GM19438 (cell line): ENCODE measurements around the gene CD209.
"Not testable (repeated sequence)": the region's sequence is repeated elsewhere in the genome, so short reads cannot be mapped to it uniquely, and the experiment has no call there.

ENCODE experiments used
- ATAC-seq: cut with Tn5 transposase; IDR thresholded peaks from one replicate; pipeline ENCODE4 v1.9.1; 2021; ENCODE audit warnings: low read depth; ENCODE audit not compliant: unreplicated experiment

CD209 gene, protein sequence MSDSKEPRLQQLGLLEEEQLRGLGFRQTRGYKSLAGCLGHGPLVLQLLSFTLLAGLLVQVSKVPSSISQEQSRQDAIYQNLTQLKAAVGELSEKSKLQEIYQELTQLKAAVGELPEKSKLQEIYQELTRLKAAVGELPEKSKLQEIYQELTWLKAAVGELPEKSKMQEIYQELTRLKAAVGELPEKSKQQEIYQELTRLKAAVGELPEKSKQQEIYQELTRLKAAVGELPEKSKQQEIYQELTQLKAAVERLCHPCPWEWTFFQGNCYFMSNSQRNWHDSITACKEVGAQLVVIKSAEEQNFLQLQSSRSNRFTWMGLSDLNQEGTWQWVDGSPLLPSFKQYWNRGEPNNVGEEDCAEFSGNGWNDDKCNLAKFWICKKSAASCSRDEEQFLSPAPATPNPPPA

DNA sequence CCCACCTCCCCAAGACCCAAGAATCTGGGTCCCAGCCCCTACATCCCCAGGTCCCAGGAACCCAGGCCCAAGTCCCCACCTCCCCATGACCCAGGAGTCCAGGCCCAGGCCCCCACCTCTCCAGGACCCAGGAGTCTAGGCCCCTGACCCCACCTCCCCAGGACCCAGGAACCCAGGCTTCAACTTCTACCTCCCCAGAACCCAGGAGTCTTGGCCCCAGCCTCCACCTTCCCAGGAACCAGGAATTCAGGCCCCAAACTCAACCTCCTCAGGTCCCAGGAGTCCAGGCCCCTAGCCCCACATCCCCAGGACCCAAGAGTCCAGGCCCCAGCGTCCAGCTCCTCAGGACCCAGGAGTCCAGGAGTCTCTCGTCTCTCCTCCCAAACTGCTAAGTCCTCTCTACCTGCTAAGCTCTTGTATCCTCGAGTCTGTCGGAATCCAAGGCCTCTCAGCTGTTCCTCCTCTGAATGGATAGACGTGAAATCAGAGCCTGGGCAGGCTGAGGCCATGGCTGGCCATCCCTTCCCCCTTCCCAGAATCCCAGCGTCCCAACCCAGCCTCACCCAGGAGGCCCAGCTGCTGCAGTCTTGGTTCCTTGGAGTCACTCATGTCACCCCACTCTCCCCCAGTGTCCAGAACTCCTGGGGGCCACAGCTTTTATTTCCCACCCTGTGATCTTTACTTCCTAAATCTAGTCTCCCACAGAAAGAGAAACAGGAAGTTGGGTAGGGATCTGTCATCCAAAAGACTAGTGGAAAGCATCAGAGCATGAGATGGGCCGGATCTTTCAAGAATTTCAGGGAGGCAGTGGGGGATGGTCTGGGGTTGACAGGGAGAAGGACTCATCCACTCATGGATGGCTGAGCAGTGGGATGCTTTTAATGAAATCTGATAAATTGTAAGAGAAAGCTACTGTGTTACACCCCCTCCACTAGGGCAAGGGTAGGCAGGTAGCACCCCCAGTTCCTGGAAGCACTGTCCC, at the start of gene CD209:
Gene CD209, minus strand, starts transcription at position 632 of the 982 bp plus-strand sequence. Its CDS starts 23 bp downstream, at position 609.
- no peak for ATAC-seq

- ATAC-seq, result no peak
These were observed 48.3 kb upstream of the CD209 start for GRCh38 chr19:7795555-7796161.

DNA sequence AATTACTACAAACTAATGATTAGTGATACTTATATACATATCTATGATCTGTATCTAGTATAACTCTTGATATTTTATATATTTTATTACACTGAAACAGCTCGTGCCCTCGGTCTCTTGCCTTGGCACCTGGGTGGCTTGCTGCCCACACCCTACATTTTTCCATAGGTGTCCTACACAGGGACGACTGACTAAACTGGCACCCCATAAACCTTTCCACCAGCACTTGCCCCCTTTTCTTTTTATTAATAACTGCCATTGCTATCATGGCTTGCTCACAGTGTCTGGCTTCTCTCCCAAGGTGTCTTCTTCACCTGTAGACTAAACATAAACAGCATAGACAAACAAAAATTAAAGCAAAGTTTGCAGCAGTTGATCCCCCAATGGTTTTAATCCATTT, 46.2 kb upstream of the CD209 start:
- ATAC-seq, result no peak

DNA sequence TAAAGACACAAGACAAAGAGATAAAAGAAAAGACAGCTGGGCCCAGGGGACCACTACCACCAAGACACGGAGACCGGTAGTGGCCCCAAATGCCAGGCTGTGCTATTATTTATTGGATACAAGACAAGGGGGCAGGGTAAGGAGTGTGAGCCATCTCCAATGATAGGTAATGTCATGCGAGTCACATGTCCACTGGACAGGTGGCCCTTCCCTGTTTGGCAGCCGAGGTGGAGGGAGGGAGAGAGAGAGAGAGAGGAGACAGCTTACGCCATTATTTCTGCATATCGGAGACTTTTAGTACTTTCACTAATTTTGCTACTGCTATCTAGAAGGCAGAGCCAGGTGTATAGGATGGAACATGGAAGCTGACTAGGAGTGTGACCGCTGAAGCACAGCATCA, 45.4 kb upstream of the CD209 start:
- ATAC-seq, result not testable (repeated sequence)

GRCh38 chr19:7792281-7792680, 44.9 kb upstream of the CD209 start:
- ATAC-seq, result no peak

GRCh38 chr19:7790416-7790815, 43.1 kb upstream of the CD209 start:
- ATAC-seq, result no peak

- ATAC-seq, result no peak
These were observed 42.1 kb upstream of the CD209 start for GRCh38 chr19:7789447-7789846.

DNA sequence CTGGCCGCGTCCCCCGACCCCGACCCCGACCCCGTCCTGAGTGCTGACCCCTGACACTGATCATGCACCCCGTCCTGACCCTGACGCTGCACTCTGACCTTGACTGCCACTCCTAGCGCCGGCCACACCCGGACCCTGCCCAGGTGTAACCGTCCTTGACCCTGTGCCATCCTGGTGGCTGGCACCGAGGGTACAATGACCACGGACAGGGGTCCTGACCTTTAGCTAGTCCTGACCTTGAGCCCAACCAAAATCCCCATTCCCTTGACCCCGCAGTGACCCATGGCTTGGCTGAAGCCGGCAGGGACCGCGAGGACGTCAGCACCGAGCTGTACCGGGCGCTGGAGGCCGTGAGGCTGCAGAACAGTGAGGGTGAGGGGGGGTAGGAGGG, 41.6 kb upstream of the CD209 start:
- no peak for ATAC-seq

- ATAC-seq, result no peak
These were observed 41.0 kb upstream of the CD209 start for GRCh38 chr19:7788178-7788932.

DNA sequence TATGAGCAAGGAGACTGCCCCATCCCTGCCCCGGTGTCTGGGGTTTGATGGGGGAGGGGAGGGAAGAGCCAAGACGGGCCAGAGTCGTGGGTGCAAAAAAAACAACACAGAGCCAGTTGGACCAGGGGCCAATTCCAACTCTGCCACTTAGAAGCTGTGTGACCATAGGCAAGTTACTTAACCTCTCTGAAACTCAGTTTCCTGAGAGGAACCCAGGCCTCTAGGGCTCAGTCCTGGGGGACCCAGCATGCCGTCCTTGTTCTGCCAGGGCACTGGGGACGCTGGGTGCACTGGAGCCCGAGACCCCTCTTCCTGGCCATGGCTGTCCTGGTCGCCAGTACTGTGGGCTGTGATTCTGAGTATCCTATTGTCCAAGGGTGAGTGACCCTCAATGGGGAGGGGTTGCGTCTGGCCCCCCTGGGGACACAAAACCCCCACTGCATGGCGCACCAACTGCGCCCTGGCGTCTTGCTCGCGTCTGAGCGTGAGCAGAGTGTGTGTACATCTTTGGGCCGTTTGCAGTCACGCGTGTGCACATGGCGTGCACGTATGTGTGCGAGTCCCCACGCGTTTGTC, 40.4 kb upstream of the CD209 start:
- no peak for ATAC-seq

DNA sequence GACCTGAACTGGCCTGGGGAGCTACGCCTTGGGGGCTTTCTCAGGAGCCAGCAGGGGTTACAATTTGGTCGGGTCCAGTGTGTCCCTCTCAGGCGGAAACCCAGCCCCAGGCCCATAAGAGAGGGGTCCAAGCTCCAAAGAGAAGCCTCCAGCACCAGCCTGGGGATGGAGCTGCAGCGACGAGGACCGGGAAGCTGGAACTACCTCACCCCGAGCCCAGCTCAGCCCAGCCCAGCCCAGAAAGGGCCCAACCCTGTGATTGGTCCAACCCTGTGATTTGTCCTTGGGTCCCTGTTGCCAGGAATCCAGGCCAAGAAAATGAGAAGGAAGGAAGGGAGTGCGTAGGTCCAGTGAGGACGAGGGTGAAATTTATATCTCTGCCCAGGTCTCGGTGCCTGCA, 39.8 kb upstream of the CD209 start:
- no peak for ATAC-seq

- no peak for ATAC-seq
These were observed 37.5 kb upstream of the CD209 start for GRCh38 chr19:7784856-7785255.

GRCh38 chr19:7783991-7784423, 36.7 kb upstream of the CD209 start:
- no peak for ATAC-seq

DNA sequence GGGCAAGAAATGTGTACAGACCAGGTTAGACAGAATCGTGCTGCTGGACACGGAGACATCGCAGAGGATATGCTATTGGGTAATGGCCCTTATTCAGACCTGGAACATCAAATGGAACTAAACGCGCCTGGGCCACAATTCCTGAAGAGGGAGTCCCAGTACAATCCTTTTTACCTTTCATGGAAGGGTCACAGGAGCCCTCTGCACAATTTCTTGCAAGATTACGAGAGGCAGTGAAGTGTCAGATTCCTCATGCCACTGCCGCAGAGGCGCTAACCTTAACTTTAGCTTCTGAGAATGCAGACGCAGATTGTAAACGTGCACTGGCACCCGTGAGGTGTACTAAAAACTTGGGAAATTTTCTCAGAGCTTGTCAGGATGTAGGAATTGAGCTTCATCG, 33.8 kb upstream of the CD209 start:
- ATAC-seq, result no peak

- no peak for ATAC-seq
These were observed 32.5 kb upstream of the CD209 start for GRCh38 chr19:7779631-7780486.

DNA sequence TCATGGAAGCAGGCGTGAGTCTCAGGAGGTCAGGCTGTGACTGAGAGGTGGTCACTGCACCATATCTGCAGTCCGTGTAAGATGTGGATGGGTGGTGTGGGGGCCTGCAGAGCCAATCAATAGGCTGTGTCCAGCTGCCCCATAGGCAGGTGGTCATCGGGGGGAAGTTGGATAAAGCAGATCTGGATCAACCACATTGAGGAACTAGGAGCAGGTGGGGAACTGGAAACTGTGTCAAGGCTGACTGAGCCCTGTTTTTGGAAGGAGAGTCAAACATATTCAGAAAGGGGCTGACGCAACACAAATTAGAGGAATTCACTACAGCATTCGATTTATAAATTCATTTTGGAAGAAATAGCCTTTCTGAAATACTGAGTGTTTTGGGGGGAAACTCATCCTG, 30.7 kb upstream of the CD209 start:
- no peak for ATAC-seq

DNA sequence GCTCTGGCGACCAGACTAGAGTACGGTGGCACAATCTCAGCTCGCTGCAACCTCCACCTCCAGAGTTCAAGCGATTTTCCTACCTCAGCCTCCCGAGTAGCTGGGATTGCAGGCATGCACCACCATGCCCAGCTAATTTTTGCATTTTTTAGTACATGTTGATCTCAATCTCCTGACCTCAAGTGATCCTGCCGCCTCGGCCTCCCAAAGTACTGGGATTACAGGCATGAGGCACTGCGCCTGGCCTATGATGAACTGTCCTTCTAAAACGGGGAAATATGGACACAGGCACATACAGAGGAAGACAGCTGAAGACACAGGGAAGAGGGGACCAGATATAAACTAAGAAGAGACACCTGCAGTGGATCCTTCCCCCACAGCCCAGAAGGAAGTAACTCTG, 28.4 kb upstream of the CD209 start:
- no peak for ATAC-seq

GRCh38 chr19:7773841-7774240, 26.5 kb upstream of the CD209 start:
- no peak for ATAC-seq

DNA sequence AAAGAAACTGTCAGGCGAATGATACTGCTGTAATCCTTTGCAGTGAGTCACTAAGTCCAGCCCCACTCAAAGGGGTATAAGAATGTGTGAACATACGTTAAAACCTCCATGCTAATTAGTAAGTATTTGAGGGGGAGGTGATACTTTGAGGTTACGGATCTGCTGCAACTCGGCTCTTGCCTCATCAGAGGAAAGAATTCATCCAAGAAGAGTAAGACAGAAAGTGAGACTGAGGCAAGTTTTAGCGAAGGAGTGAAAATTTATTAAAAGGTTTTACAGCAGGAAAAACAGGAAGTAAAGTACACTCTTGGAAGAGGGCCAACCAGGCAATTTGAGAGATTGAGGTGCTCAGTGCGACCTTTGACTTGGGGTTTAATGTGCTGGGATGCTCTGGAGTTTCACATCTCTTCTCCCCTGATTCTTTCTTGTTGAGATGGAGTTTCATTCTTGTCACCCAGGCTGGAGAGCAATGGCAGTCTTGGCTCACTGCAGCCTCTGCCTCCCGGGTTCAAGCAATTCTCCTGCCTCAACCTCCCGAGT, 25.5 kb upstream of the CD209 start:
- ATAC-seq, result no peak
